Vagina (tissue), 2 donors: Measurements from ENCODE around the gene PRDM10. TPM values are rescaled to one million over a fixed set of nuclear protein-coding genes. Genes with fewer than 3 reads are reported as not detected.

Experiments used
- DNase-seq, 2 donors: peaks; one replicate each; pipeline ENCODE4 v3.0.0-alpha.2; 2017; ENCODE audit errors: extremely low spot score in 2 of 2
- H3K27ac ChIP-seq: fragments of 200-600 bp; sonication (generic); one replicate; pipeline ENCODE4 v1.5.1; 2019
- H3K27me3 ChIP-seq: fragments of 200-600 bp; sonication (generic); one replicate; pipeline ENCODE4 v1.5.1; 2019
- H3K36me3 ChIP-seq, 2 donors: fragments of 200-600 bp; sonication (generic); one replicate each; pipeline ENCODE4 v1.5.1; 2017 to 2019
- H3K4me1 ChIP-seq: fragments of 200-600 bp; sonication (generic); one replicate; pipeline ENCODE4 v1.5.1; 2019
- H3K4me3 ChIP-seq, 2 donors: fragments of 200-600 bp; sonication (generic); 1 replicate in 1 of 2; 2 replicates in 1 of 2; pipeline ENCODE4 v1.5.1; 2016 to 2019
- H3K9me3 ChIP-seq: fragments of 200-600 bp; sonication (generic); one replicate; pipeline ENCODE4 v1.5.1; 2019
- POLR2A ChIP-seq, 2 donors: fragments of 450-650 bp; IDR thresholded peaks; one replicate each; pipeline ENCODE4 v1.6.1; 2017; ENCODE audit warnings: antibody characterized with exemption in 2 of 2, mild to moderate bottlenecking in 2 of 2, moderate library complexity in 2 of 2
- POLR2AphosphoS5 ChIP-seq, 2 donors: sonication (generic); formaldehyde crosslinking; IDR thresholded peaks; one replicate each; pipeline ENCODE4 v1.9.0; 2017; ENCODE audit warnings: antibody characterized with exemption in 2 of 2, mild to moderate bottlenecking in 2 of 2, low read depth in 1 of 2; ENCODE audit not compliant: insufficient read depth in 1 of 2
- intact Hi-C: fragments of 100-400 bp; cut with DNase I; formaldehyde crosslinking; loops from one replicate; pipeline ENCODE4 v1.15.1; 2023
- total RNA-seq: library from RNA; depleted of rRNA; stranded (reverse); fragments of >200 nt; gene quantifications from one replicate; pipeline ENCODE4 v1.2.3, GENCODE V29; 2016
- TF ChIP-seq, protein P1 (sequence below), 3 experiments: fragments of 450-650 bp in 2 of 3; fragments of 200-600 bp in 1 of 3; sonication (generic) in 1 of 3; IDR thresholded peaks; one replicate each; pipeline ENCODE4 v1.5.1; 2017 to 2019; ENCODE audit warnings: antibody characterized with exemption in 3 of 3, mild to moderate bottlenecking in 2 of 3, moderate library complexity in 2 of 3

PRDM10 gene
- total RNA-seq, 1 donor from 2014 or later, result 11.3 TPM

DNA sequence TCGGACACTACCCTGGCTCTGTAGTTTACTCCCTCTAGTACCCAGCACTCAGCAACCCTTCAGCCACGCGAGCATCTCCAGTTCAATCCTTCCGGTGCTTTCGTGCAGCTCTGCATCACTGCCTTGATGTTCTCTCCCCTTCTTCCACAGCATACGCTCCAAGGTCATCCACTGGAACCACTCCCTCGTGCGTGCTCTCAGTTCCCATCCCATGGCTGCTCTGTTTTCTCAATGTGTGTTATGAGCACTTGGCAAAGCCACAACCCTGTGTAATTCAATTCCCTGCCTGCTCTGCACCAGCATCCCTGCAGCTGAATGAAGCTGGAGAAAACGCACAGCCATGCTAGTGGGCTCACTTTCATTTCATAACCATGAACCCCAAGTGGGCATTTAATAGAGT is 68.7 kb downstream of the PRDM10 start:
- TF ChIP-seq POLR2A (IDR thresholded peaks at IDR 0.05) (no peak), POLR2AphosphoS5 (IDR thresholded peaks at IDR 0.05; ENCODE audit: insufficient read depth in 1 of 2, low read depth in 1 of 2) (no peak)
- TF ChIP-seq, protein P1, sequence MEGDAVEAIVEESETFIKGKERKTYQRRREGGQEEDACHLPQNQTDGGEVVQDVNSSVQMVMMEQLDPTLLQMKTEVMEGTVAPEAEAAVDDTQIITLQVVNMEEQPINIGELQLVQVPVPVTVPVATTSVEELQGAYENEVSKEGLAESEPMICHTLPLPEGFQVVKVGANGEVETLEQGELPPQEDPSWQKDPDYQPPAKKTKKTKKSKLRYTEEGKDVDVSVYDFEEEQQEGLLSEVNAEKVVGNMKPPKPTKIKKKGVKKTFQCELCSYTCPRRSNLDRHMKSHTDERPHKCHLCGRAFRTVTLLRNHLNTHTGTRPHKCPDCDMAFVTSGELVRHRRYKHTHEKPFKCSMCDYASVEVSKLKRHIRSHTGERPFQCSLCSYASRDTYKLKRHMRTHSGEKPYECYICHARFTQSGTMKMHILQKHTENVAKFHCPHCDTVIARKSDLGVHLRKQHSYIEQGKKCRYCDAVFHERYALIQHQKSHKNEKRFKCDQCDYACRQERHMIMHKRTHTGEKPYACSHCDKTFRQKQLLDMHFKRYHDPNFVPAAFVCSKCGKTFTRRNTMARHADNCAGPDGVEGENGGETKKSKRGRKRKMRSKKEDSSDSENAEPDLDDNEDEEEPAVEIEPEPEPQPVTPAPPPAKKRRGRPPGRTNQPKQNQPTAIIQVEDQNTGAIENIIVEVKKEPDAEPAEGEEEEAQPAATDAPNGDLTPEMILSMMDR (IDR thresholded peaks at IDR 0.05), result no peak
- H3K27me3 ChIP-seq, result no peaks in the 10 kb centered on the region
- H3K4me1 ChIP-seq, result peaks cover 6% of the 10 kb centered on the region
- DNase-seq, result no peak
- no peaks in the 10 kb centered on the region for H3K9me3 ChIP-seq
- H3K27ac ChIP-seq, result no peak overlapping the region
- peaks cover 0 to 12% of the 10 kb centered on the region in 2 donors for H3K36me3 ChIP-seq
- intact Hi-C loops, result no loop called here
- no peak overlapping the region for H3K4me3 ChIP-seq

DNA sequence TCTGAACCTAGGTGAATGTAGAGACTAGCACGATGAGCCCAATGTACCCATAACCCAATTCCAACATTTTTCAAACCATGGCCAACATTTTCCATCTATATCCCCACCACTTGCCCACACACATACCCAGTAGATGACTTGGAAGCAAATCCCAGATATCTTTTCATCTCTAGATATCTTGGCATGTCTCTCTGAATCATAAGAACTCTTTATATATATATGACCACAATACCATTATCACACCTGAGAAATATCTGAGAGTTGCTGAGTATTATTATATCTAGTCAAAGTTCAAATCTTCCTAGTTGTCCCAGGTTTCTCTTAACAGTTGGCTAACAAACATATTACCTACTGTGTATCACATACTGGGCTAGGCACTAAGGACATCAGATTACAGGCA is 69.4 kb downstream of the PRDM10 start:
- H3K27me3 ChIP-seq, result no peaks in the 10 kb centered on the region
- intact Hi-C loops, result no loop called here
- H3K4me3 ChIP-seq, result no peak overlapping the region
- DNase-seq, result no peak
- H3K36me3 ChIP-seq, result peaks cover 0 to 12% of the 10 kb centered on the region in 2 donors
- H3K4me1 ChIP-seq, result peaks cover 6% of the 10 kb centered on the region
- H3K9me3 ChIP-seq, result no peaks in the 10 kb centered on the region
- no peak overlapping the region for H3K27ac ChIP-seq
- no peak for TF ChIP-seq POLR2AphosphoS5 (IDR thresholded peaks at IDR 0.05; ENCODE audit: insufficient read depth in 1 of 2, low read depth in 1 of 2)
- TF ChIP-seq, protein P1 (IDR thresholded peaks at IDR 0.05), result no peak
- no peak for TF ChIP-seq POLR2A (IDR thresholded peaks at IDR 0.05)

DNA sequence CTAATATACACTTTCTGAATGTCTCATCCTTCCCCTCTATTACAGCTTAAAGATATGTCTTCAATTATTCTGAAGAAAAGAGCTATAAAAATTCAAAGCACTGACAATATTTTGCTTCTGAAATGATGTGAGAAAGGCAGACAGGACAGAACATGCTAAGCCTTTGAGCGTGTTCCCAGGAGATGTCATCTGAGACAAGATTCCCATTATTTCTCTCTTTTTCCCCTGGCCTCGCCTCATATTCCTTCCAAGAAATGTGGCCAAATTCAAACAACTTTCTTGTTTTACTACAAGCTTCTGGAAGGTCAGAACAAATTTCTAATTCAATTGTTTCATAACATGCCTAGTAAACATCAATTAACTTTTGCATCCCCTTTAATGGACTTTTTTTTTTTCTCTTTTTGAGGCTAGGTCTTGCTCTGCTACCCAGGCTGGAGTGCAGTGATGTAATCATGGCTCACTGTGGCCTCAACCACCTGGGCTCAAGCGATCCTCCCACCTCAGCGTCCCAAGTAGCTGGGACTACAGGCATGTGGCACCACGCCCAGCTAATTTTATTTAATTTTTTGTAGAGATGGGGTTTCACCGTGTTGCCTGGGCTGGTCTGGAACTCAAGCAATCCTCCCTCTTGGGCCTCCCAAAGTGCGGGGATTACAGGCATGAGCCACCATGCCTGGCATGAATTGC is 70.1 kb downstream of the PRDM10 start:
- no peaks in the 10 kb centered on the region for H3K27me3 ChIP-seq
- no peak overlapping the region for H3K4me3 ChIP-seq
- H3K36me3 ChIP-seq, result peaks cover 0 to 12% of the 10 kb centered on the region in 2 donors
- TF ChIP-seq POLR2AphosphoS5 (IDR thresholded peaks at IDR 0.05; ENCODE audit: insufficient read depth in 1 of 2, low read depth in 1 of 2) (no peak), POLR2A (IDR thresholded peaks at IDR 0.05) (no peak)
- TF ChIP-seq, protein P1 (IDR thresholded peaks at IDR 0.05), result no peak
- intact Hi-C loops, result no loop called here
- no peaks in the 10 kb centered on the region for H3K9me3 ChIP-seq
- no peak for DNase-seq
- peaks cover 6% of the 10 kb centered on the region for H3K4me1 ChIP-seq
- H3K27ac ChIP-seq, result no peak overlapping the region

DNA sequence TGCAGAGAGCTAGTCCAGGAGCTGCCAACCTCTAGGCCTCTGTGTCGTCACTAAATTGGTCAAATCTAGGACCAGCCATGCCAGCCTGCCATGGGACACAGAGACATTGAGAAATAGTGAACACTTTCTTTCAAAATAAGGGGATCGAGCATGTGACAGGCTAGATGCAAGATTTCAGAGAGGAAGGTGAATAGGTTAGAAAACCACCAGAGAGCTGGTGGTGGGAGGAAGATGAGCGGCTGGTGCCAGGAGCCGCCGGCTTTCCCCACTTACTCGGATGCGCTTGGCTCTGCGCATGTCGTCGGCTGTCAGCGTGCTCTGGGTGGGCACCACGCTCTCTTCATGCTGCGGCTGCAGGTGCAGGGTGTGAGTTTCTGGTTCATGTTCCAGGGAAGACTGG is 71.9 kb downstream of the PRDM10 start:
- H3K27ac ChIP-seq, result no peak overlapping the region
- no peak for DNase-seq
- intact Hi-C loops, result no loop called here
- H3K4me3 ChIP-seq, result no peak overlapping the region
- TF ChIP-seq POLR2A (IDR thresholded peaks at IDR 0.05) (no peak), POLR2AphosphoS5 (IDR thresholded peaks at IDR 0.05; ENCODE audit: insufficient read depth in 1 of 2, low read depth in 1 of 2) (no peak)
- TF ChIP-seq, protein P1 (IDR thresholded peaks at IDR 0.05), result no peak
- no peaks in the 10 kb centered on the region for H3K9me3 ChIP-seq
- no peaks in the 10 kb centered on the region for H3K27me3 ChIP-seq
- H3K4me1 ChIP-seq, result peaks cover 6% of the 10 kb centered on the region
- H3K36me3 ChIP-seq, result peaks cover 0 to 12% of the 10 kb centered on the region in 2 donors

DNA sequence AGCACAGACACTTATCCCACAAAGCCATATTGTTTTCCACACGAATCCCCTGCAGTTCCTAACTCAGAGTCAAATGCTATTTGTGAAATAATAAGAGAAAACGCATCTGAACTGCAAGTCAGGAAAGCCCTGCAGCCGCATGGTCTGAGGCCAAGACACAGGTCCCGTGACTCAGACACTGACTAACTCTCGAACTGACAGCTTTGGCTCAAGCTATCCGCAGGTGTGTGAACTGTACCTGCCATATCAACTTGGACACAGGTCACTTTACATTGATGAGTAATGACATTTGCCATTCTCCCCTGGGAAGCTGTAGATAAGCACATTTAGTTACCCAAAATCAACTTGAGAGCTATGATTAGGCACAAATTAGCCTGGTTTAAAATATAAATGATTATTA is 72.3 kb downstream of the PRDM10 start:
- intact Hi-C loops, result no loop called here
- Histone ChIP-seq H3K27ac (no peak overlapping the region), H3K9me3 (no peaks in the 10 kb centered on the region), H3K4me1 (peaks cover 6% of the 10 kb centered on the region), H3K36me3 (peaks cover 0 to 12% of the 10 kb centered on the region in 2 donors), H3K27me3 (no peaks in the 10 kb centered on the region), H3K4me3 (no peak overlapping the region)
- DNase-seq, result no peak
- TF ChIP-seq POLR2AphosphoS5 (IDR thresholded peaks at IDR 0.05; ENCODE audit: insufficient read depth in 1 of 2, low read depth in 1 of 2), result no peak
- no peak for TF ChIP-seq POLR2A (IDR thresholded peaks at IDR 0.05)
- TF ChIP-seq, protein P1 (IDR thresholded peaks at IDR 0.05), result no peak
